GM19372 (cell line): ENCODE data around the gene TMCO2.
"Not testable (repeated sequence)": the region's sequence is repeated elsewhere in the genome, so short reads cannot be mapped to it uniquely, and the experiment has no call there.

Experiments
- ATAC-seq: cut with Tn5 transposase; IDR thresholded peaks from one replicate; pipeline ENCODE4 v1.9.1; 2021; ENCODE audit warnings: mild to moderate bottlenecking, low read depth, moderate library complexity; ENCODE audit not compliant: unreplicated experiment

TMCO2 gene

GRCh38 chr1:40247655-40248054 is at the start of gene TMCO2:
TMCO2 (plus strand) TSS chr1:40247937; CDS start chr1:40247994, 57 bp downstream.
- ATAC-seq: no peak

- ATAC-seq: no peak
These were observed 48.6 kb upstream of the TMCO2 start for GRCh38 chr1:40199126-40199525.

GRCh38 chr1:40204856-40205255 is 42.9 kb upstream of the TMCO2 start:
- no peak for ATAC-seq

- ATAC-seq: no peak
These were observed 37.1 kb upstream of the TMCO2 start for GRCh38 chr1:40210511-40211204.

GRCh38 chr1:40218333-40218732 is 29.4 kb upstream of the TMCO2 start:
- ATAC-seq: no peak

- not testable (repeated sequence) for ATAC-seq
These were observed 26.2 kb upstream of the TMCO2 start for GRCh38 chr1:40221471-40221905.

GRCh38 chr1:40221977-40222772 is 25.6 kb upstream of the TMCO2 start:
- no peak for ATAC-seq

GRCh38 chr1:40224040-40224439 is 23.7 kb upstream of the TMCO2 start:
- no peak for ATAC-seq

- no peak for ATAC-seq
These were observed 21.5 kb upstream of the TMCO2 start for GRCh38 chr1:40226192-40226591.

- ATAC-seq: peak; percentile 91
These were observed 15.3 kb upstream of the TMCO2 start for GRCh38 chr1:40232444-40232843.

GRCh38 chr1:40239626-40240025 is 8.1 kb upstream of the TMCO2 start:
- no peak for ATAC-seq

- no peak for ATAC-seq
These were observed 7.3 kb upstream of the TMCO2 start for GRCh38 chr1:40240390-40240789.

GRCh38 chr1:40241362-40241761 is 6.4 kb upstream of the TMCO2 start:
- no peak for ATAC-seq

- no peak for ATAC-seq
These were observed 4.4 kb upstream of the TMCO2 start for GRCh38 chr1:40243351-40243750.

- no peak for ATAC-seq
These were observed 3.5 kb upstream of the TMCO2 start for GRCh38 chr1:40244138-40244744.

- ATAC-seq: no peak
These were observed 2.1 kb upstream of the TMCO2 start for GRCh38 chr1:40245686-40246085.

GRCh38 chr1:40248412-40248811 is 675 bp downstream of the TMCO2 start:
- no peak for ATAC-seq

- no peak for ATAC-seq
These were observed 3.7 kb downstream of the TMCO2 start for GRCh38 chr1:40251456-40251855.

- no peak for ATAC-seq
These were observed 4.9 kb downstream of the TMCO2 start for GRCh38 chr1:40252601-40253000.

GRCh38 chr1:40255231-40255630 is 7.5 kb downstream of the TMCO2 start:
- ATAC-seq: no peak

GRCh38 chr1:40256401-40257084 is 8.8 kb downstream of the TMCO2 start:
- ATAC-seq: no peak
